ENCODE data around the gene LPIN3.

DNA sequence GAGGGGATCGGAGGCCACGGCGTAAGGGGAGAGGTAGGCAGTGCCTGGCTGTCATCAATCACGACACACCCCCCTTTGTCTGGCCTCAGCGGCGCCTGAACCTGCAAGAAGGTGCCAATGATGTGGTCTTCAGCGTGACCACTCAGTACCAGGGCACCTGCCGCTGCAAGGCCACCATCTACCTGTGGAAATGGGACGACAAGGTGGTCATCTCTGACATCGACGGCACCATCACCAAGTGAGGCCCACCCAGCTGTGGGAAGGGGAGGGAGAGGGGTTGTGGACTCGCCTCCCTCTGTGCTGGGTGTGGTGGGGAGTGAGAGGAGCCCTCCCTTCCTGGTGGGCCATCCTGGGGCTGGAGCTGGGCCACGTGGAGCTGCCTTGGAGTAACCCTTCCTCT is 16.3 kb downstream of the LPIN3 start:
- TF ChIP-seq CTCF (IDR thresholded peaks at IDR 0.05 in 2 of 3, conservative IDR thresholded peaks at IDR 0.05 in 1 of 3; ENCODE audit: borderline replicate concordance in 1 of 3, insufficient read depth in 1 of 3, low read depth in 2 of 3, low read length in 2 of 3) (no peak), POLR2A (IDR thresholded peaks at IDR 0.05; ENCODE audit: borderline replicate concordance, extremely low read depth, insufficient read depth, insufficient read length) (no peak), FOSL1 (IDR thresholded peaks at IDR 0.05; ENCODE audit: low read depth) (no peak), ZNF274 (IDR thresholded peaks at IDR 0.05; ENCODE audit: low read depth, low read length) (no peak)
